Neural crest cell (in vitro differentiated cells): ENCODE measurements around the gene RASD1. TPM values are rescaled to one million over a fixed set of nuclear protein-coding genes. Genes with fewer than 3 reads are reported as not detected.

Experiments used
- DNase-seq: peaks from one replicate; pipeline ENCODE4 v3.0.0; 2021; ENCODE audit warnings: low read depth, mixed read lengths, low spot score
- H3K27ac Mint-ChIP-seq: one replicate; pipeline ENCODE4 v1.8.0; 2021; ENCODE audit warnings: mild to moderate bottlenecking, mixed read lengths; ENCODE audit not compliant: unreplicated experiment
- H3K27me3 Mint-ChIP-seq: 2 replicates; pipeline ENCODE4 v1.8.0; 2021; ENCODE audit warnings: low read depth, mild to moderate bottlenecking, mixed read lengths
- H3K36me3 Mint-ChIP-seq: 2 replicates; pipeline ENCODE4 v1.8.0; 2021; ENCODE audit warnings: low read depth, mild to moderate bottlenecking, mixed read lengths
- H3K4me1 Mint-ChIP-seq: 2 replicates; pipeline ENCODE4 v1.8.0; 2021; ENCODE audit warnings: mixed read lengths
- H3K4me3 Mint-ChIP-seq: one replicate; pipeline ENCODE4 v1.8.0; 2021; ENCODE audit warnings: mild to moderate bottlenecking, mixed read lengths
- H3K9me3 Mint-ChIP-seq: 2 replicates; pipeline ENCODE4 v1.8.0; 2021; ENCODE audit warnings: mixed read lengths
- total RNA-seq: library from RNA; stranded (reverse); gene quantifications from 2 replicates; pipeline ENCODE4 v1.2.1, GENCODE V29; 2021
- TF ChIP-seq, protein P1 (sequence below): fragments of 200-600 bp; sonication (generic); conservative IDR thresholded peaks from 2 replicates; pipeline ENCODE4 v1.5.0; 2021; ENCODE audit warnings: antibody characterized with exemption, mild to moderate bottlenecking

RASD1 gene
- total RNA-seq, 1 donor from 2014 or later = 8.0 TPM

GRCh38 chr17:17499402-17500145 is 3.4 kb upstream of the RASD1 start:
- Mint-ChIP-seq H3K27ac (no peak overlapping the region), H3K36me3 (no peaks in the 10 kb centered on the region), H3K9me3 (no peaks in the 10 kb centered on the region), H3K4me3 (peak overlapping the region; percentile 66), H3K4me1 (peaks cover 17% of the 10 kb centered on the region), H3K27me3 (peaks cover 27% of the 10 kb centered on the region)
- TF ChIP-seq, protein P1, sequence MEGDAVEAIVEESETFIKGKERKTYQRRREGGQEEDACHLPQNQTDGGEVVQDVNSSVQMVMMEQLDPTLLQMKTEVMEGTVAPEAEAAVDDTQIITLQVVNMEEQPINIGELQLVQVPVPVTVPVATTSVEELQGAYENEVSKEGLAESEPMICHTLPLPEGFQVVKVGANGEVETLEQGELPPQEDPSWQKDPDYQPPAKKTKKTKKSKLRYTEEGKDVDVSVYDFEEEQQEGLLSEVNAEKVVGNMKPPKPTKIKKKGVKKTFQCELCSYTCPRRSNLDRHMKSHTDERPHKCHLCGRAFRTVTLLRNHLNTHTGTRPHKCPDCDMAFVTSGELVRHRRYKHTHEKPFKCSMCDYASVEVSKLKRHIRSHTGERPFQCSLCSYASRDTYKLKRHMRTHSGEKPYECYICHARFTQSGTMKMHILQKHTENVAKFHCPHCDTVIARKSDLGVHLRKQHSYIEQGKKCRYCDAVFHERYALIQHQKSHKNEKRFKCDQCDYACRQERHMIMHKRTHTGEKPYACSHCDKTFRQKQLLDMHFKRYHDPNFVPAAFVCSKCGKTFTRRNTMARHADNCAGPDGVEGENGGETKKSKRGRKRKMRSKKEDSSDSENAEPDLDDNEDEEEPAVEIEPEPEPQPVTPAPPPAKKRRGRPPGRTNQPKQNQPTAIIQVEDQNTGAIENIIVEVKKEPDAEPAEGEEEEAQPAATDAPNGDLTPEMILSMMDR = no peak
- no peak for DNase-seq

DNA sequence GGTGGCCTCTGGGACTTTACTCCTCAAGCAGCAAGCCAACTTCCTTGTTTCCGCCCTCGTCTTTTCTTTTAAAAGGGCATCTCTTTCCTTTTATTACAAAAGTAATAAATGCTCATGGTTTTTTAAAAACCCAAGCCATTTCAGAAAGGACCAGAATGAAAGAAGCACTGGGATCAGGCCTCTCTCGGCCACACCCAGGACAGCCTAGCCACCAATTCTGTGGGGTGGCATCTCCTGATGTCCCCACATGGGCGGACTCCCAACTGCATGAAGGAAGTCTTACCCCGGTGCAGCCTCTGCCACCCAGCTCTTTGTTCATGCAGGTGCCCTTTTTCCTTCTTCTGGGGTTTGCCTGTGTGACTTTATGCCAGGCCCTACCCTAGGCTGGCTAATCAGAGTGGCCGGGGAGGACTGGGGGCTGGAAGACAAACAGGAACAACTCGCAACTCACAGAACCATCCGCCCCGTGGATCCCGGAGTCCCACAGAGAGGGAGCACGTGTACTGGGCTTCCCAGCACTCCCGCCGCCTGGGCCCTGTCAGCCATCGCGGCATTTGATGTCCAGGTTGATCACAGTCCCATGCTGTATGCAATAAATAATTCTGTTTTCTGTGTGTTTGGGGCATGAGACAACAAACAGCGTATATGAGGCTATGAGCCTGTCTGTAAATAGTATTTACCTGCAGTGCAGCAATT is 2.6 kb upstream of the RASD1 start:
- H3K4me3 Mint-ChIP-seq = peak overlapping the region; percentile 66
- TF ChIP-seq, protein P1 = no peak
- no peak overlapping the region for H3K27ac Mint-ChIP-seq
- DNase-seq = no peak
- peaks cover 33% of the 10 kb centered on the region for H3K27me3 Mint-ChIP-seq
- H3K9me3 Mint-ChIP-seq = no peaks in the 10 kb centered on the region
- H3K36me3 Mint-ChIP-seq = no peaks in the 10 kb centered on the region
- H3K4me1 Mint-ChIP-seq = peaks cover 19% of the 10 kb centered on the region

DNA sequence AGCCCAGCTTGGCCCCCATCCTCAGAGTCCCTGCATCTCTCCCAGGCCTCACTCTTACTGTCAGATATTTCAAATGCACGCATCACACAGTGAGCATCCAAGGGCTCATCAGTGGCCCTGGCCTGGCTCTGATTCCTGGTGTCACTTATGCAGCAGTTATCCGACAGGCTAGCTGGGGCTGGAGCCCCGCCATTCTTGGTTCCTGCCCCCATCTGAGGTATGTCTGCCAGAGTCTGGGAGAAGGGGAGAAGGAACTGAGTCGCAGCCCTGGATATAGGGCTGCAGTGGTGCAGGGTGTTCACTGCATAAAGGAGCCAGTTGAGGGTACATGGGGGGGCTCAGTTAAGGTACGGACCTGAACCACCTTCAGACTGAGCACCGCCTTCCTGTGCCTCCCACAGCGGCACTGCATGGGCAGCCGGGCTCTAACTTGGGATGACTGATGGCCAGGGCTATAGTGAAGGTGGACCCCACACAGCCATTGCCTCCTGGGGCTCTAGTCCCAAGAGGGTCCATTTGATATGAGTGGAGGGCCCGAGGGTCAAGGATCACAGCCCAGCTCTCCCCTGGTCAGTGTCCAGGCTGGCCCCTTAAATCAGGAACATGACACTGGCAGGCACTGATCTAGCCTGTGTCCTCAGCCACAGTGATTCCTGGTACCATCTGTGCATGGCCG is 1.8 kb upstream of the RASD1 start:
- Mint-ChIP-seq H3K4me1 (peaks cover 18% of the 10 kb centered on the region), H3K27me3 (peaks cover 38% of the 10 kb centered on the region), H3K4me3 (peak overlapping the region; percentile 84), H3K9me3 (no peaks in the 10 kb centered on the region), H3K36me3 (no peaks in the 10 kb centered on the region), H3K27ac (no peak overlapping the region)
- DNase-seq = no peak
- TF ChIP-seq, protein P1 = no peak

DNA sequence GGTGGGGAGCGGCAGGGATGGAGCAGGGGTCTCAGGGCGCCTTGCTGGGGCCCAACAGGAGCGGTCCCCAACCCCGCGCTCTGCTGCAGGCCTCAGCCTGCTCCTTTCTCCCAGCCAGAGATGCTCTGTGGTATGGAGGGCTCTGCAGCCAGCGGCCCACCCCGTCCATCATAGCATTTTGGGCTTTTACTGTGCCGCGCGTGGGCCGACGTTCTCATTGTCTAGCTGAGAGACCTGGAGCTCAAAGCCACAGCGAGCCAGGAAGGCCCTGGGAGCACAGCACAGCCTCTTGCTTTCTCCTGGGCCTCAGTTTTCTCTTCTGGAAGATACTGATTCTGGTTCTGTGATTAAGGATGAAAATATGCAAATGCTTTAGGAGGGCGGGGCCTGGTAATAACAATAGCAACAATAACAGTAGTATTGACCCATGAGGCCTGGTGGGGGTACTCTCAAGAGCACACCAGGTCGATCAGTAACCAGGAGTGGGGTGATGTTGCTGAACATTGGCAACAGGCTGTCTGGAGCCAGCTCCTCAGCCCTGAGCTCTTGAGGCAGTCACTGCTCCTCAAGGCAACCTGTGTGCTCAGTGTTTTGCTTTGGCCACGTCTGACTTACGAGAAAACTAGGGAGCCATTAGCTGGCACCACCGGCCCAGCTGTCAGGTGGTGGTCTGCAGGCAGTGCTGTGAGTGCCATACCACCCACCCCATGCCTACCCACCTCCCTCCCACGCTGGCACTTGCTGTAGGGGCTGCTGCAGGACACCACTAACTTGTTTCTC is 1.1 kb upstream of the RASD1 start:
- no peaks in the 10 kb centered on the region for H3K9me3 Mint-ChIP-seq
- peak overlapping the region; percentile 84 for H3K4me3 Mint-ChIP-seq
- no peak for DNase-seq
- TF ChIP-seq, protein P1 = no peak
- H3K27me3 Mint-ChIP-seq = peaks cover 38% of the 10 kb centered on the region
- H3K4me1 Mint-ChIP-seq = peaks cover 18% of the 10 kb centered on the region
- no peak overlapping the region for H3K27ac Mint-ChIP-seq
- H3K36me3 Mint-ChIP-seq = peaks cover under 1% of the 10 kb centered on the region

DNA sequence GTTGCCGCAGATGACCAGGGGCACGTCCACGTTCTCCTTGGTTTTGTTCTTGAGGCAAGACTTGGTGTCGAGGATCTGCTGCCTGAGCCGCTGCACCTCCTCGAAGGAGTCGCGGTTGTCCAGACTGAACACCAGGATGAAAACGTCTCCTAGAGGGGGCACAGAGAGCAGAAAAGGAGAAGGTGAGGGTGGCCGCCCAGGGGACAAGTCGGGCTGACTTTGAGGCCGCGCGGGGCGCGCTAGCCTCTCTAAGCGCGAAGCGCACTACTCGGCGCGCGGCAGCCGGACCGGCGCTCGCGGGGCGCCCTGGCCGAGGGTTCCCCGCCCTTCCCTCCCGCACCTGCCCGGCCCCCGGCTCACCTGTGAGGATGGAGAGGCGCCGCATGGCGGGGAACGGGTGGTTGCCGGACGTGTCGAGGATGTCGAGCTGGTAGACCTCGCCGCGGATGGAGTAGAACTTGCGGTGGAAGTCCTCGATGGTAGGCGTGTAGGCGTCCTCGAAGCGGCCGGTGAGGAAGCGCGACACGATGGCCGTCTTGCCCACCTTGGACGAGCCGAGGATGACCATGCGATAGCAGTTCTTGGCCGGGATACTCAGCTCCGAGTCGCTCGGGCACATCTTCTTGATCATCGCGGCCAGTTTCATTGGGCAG is 533 bp downstream of the RASD1 start:
- H3K27ac Mint-ChIP-seq = no peak overlapping the region

More for the DNA sequence above, 533 bp downstream of the RASD1 start:
- Mint-ChIP-seq H3K4me3 (peak overlapping the region; percentile 87), H3K9me3 (no peaks in the 10 kb centered on the region), H3K27me3 (peaks cover 35% of the 10 kb centered on the region), H3K36me3 (peaks cover 3% of the 10 kb centered on the region), H3K4me1 (peaks cover 18% of the 10 kb centered on the region)
- DNase-seq = peak; percentile 22
- TF ChIP-seq, protein P1 = peak; percentile 10
